Posterior vena cava (tissue), 2 donors: ENCODE data around the gene ABCF1. TPM values are rescaled to one million over a fixed set of nuclear protein-coding genes. Genes with fewer than 3 reads are reported as not detected.

Experiments used
- DNase-seq: peaks from one replicate; pipeline ENCODE4 v3.0.0-alpha.2; 2020; ENCODE audit warnings: low spot score
- intact Hi-C, 2 donors: fragments of 100-400 bp; cut with DNase I; formaldehyde crosslinking; loops; one replicate each; pipeline versions ENCODE4 v1.14.1 to v1.14.2; 2022 to 2023
- microRNA-seq, 2 donors: library from miRNA; unstranded; fragments of <30 nt; microRNA quantifications; one replicate each; pipeline ENCODE4 v1.2.0, GENCODE V29; 2020 to 2021; ENCODE audit warnings: borderline microRNAs expressed in 2 of 2
- total RNA-seq, 2 donors: library from RNA; stranded (reverse); fragmentation: NEBNext Ultra II Directional; extraction: Animal tissue kit (Norgen Biotek cat#: 25700); gene quantifications; one replicate each; pipeline ENCODE4 v1.2.1, GENCODE V29; 2021
- donor health status: DM: yes; HTN: yes; CAD: no.
- donor health status: DM: yes; HTN: yes; CAD: no.

Gene ABCF1
- total RNA-seq, 2 donors from 2014 or later, result 39.4 to 42.3 TPM

DNA sequence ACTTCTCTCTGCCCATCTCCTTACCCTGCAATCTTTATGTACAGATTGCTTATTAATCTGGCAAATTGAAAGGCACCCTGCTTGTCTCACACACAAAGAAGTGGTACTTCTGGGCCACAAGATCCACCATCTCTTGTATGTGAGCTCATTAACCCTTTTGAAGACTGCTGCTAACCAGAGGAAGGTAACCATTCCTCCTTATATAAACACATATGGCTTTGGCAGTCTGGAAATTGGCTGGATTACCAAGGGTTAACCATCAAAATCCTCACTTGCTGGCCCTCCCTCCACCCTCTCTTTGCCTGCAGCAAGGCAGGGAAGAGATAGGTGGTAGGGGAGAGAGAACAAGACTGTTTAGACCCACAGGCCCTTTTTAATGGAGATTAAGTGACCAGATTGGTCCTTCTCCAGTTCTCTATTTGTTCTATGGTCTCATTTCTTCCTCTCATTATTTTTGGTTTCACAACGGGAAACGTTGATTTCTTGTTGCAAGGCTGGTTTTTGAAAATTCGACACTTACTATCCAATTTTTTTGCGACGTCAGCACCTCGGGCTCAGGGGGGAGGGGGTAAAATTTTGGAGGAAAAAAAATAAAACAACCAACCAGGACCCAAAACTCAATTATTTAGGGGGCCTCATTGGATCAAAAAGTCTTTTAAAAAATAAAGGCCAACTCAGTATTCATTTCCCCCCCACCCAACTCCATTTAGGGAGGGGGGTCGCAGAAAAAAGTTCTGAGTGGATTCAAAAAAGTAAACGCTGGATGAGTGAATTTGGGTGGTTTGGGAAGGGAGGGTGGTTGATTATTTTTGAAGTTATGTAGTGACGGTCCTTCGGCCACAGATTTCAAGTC is 44.9 kb downstream of the ABCF1 start:
- DNase-seq, result peak; percentile 37
- intact Hi-C loops, result no loop called here

DNA sequence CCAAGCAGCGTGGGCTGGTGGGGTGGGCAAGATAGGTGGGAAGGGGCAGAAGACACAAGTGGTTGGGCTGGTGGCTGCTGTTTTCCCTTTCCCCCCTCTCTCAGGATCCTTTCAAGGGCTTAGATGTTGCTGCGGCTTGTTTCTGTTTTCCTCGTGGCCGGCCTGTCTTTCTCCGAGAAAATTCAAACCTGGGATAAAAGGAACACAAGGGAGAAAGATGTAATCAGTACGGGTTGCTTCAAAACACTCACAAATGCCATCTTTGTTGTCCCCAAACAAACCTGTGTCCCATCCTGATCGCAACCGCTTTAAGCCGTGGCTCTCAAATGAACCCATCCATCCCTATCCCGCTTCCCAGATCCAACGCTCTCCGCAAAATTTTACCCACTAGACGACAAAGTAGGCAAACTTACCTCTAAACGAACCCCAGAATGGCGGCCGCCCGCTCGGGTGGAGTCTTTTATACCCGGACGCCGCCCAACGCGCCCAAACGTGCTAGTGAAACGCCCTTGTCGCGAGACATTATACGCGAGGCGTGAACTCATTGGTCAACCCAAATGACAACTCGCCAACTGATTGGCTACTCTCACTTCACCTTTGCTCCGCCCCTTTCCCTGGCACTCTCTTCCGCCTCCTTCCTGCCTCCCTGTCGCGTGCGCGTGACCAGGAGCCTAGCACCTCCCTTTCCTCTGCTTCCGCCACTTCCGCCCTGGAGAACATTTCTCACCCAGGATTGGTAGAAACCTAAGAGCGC is 45.7 kb downstream of the ABCF1 start, which contains the start of gene PPP1R10:
Gene PPP1R10, minus strand, starts transcription at position 433 of the 754 bp plus-strand sequence. CDS start 7,299 bp downstream, outside the sequence.
- peak; percentile 99 for DNase-seq
- intact Hi-C loops, result no loop called here

DNA sequence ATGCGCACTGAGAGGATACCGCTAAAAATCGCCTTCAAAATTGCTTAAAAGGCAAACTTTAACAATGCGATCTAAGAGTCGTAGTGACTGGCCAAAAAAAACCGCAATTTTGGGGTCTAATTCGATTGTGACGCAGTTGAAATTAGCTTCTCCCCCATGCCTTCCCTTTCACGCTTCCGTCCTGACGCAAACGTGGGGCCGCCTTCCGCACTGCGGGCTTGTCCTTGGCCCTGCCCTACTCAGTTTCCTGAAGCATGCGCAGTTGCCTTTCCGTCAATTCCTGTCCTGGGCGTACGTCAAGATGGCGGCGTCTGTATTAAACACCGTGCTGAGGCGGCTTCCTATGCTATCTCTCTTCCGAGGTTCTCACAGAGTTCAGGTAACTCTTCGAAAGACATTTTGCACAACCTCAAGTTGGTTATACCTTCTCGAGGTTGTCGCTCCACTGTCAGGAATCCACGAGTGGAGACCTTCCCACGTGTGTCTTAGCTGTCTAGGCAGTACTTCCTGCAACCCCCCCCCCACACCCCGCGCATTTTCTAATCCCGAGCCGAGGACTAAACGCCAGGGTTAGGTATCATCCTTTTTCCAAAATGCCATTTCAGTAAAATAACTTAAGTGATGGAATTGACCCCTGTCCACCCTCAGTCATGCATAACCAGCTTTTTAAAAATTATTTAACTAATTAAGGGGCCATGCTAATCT is 46.5 kb downstream of the ABCF1 start, which contains the start of gene MRPS18B:
Gene MRPS18B, plus strand, starts transcription at position 276 of the 705 bp plus-strand sequence. Its CDS starts 26 bp downstream, at position 302.
- intact Hi-C loops, result no loop called here
- peak; percentile 99 for DNase-seq

DNA sequence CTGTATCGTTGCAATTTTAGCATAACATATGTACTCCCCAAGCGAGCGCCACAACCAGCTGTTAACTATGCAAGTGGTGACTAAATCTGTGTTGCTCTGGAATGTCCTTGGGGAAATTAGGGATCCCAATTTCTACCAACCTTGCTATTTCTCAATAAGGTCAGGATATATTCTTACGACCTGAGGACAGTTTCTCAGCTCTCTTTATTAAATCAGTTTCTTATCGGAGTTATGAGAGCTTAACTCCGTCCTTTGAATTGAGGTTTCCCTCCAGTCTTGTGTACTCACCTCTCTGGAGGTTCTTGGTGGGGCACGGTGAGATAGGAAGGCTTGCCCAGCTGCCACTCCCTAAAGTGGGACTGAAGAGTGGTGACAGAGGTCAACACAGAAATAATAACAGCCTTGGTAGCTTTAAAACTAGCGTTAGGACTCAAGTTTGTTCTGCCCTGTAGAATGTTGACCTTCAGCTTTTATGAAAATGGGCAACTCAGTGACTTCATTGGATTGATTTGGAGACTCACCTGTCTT is 47.1 kb downstream of the ABCF1 start:
- DNase-seq, result peak; percentile 42
- intact Hi-C loops, result no loop called here

DNA sequence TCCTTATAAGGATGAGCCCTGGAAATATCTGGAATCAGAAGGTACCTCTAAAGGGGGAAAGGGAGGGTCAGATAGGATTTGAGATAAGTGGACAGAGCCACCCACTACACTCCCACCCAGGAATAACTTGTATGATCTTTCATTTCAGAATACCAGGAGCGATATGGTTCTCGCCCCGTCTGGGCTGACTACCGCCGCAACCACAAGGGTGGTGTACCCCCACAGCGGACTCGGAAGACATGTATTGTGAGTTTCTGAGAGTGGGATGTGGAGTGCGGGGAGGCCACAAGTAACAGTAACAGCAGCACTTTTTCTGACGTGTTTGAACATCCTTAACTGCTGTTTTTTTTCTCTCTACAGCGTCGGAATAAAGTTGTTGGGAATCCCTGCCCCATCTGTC is 48.3 kb downstream of the ABCF1 start:
- intact Hi-C loops, result no loop called here
- DNase-seq, result peak; percentile 35

DNA sequence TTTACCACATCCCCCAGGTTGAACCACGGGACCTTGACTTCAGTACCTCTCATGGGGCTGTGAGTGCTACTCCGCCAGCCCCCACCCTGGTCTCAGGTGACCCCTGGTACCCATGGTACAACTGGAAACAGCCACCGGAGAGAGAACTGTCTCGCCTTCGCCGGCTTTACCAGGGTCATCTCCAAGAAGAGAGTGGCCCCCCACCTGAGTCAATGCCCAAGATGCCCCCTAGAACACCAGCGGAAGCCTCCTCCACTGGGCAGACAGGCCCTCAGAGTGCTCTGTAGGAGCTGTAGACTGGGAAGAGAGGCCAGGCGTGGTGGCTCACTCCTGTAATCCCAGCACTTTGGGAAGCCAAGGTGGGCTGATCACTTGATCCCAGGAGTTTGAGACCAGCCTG is 54.3 kb downstream of the ABCF1 start:
- intact Hi-C loops, result loop anchor here in 1 of 2 donors (10.0 kb wide), 1 partner anchor 99 kb away; the partner anchor contains the start of gene TUBB
- peak; percentile 37 for DNase-seq

DNA sequence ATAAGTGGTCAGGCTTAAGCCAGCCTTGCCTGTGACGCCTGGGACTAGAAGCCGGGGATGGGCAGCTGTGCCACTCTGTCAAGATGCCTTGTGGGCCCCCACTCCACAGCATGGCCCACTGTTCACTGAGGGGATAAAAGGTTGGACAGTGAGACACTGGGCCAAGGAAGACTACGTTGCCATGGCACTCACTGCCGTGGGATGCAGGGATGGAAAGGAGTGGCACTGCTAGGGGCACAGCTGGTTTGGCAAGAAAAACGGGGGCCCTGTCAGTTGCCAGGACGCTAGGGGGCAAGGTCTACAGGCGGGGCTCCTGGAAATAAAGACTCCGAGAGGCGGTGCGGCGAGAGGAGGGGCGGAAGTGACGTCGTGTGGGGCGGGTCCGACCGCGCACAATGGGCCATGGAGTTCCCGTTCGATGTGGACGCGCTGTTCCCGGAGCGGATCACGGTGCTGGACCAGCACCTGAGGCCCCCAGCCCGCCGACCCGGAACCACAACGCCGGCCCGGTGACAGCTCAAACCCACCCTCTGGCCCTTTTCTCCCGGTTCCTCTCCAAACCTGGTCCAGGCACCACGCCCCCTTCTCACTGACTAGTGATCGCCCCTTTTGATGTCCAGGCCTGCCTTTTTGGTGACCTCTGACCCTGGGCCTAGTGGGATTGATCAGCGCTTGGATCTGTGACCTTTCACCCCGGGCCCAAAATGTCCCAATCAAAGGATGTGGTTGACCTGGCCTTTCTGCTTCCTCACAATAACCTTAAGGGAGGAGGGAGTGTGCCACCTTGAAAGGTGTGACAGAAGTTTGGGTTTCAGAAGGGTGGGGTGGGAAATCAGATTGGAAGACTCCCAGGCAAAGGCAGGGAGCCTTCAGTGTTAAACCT is 55.5 kb downstream of the ABCF1 start, which contains the start of gene ATAT1:
Gene ATAT1, plus strand, starts transcription at position 391 of the 883 bp plus-strand sequence.
- intact Hi-C loops, result loop anchor here in 1 of 2 donors (10.0 kb wide), 1 partner anchor 98 kb away; the partner anchor contains the start of gene TUBB
- DNase-seq, result peak; percentile 97

DNA sequence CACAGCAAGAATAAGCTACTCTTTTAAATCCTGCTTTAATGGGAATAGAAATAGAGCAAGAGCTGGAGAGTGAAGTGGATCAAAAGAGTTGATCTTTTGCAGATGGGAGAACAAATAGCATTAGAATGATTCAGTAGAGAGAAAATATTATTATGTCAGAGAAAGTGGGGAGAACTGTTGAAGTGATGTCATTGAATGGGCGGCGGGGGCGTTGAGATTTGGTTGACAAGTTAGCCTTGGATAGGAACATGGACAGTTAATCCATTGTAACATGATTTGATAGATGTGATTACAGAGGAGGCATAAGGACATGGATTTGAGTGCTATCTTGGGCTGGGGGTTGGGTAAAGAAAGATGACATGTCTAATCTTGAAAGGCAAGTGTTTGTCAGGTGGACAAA is 64.6 kb downstream of the ABCF1 start:
- no peak for DNase-seq
- intact Hi-C loops, result no loop called here

DNA sequence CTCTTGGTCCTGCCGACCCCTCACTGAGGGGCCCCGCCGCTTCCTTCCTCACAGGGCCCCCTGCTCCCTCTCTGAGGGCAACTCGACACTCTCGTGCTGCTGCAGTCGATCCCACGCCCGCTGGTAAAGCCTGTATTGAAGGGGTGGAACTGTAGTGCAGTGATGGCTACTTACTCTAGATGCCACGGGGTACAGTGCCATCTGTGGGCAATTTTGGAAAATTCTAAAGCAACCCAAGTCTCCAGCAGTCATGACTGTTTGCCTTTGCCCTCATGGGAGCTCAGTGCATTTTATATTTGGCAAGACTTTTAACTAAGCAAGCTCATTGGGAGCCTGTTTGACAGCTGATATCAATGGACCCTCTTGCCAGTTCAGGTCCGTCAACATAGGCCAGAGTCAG is 69.2 kb downstream of the ABCF1 start:
- intact Hi-C loops, result no loop called here
- no peak for DNase-seq

DNA sequence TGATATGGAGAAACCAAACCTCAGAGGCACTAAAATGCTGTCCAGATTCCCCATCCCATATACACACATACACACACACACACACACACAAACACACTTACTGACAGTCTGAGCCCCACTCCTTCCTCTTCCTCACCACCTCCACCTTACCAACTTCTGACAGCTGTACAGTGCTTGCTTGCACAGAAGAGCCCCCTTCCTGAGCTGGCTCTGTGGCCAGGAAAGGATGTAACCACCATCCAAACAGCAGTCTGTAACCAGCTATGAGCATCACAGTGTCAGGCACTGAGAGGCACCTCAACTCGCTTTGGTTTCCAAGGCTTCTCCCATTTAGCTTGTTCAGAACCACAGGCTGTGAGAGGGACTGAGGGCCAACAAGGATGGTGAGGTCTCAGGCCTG is 69.8 kb downstream of the ABCF1 start:
- DNase-seq, result no peak
- intact Hi-C loops, result no loop called here

Small RNAs within 50 kb of the gene (microRNA-seq; reads per million reads assigned to microRNA genes)
- 55.1 to 76.8 reads per million in 2 donors for gene MIR877

Other genes with a start within 250 kb of the ABCF1 start
- gene TRIM39, start 244.5 kb upstream of the ABCF1 start, total RNA-seq, result 10 to 100 TPM; 10.1 to 12.1 TPM
- gene RPP21, start 226.3 kb upstream of the ABCF1 start, total RNA-seq, result 10 to 100 TPM; 27.9 to 30.0 TPM
- gene HLA-E, start 81.9 kb upstream of the ABCF1 start, total RNA-seq, result 100 to 1,000 TPM; 304 to 327 TPM
- gene GNL1, start 15.0 kb upstream of the ABCF1 start, total RNA-seq, result 10 to 100 TPM; 52.2 to 59.6 TPM
- 1 to 10 TPM; 5.4 to 8.3 TPM for gene PRR3, start 14.1 kb upstream of the ABCF1 start, total RNA-seq
- 10 to 100 TPM; 35.2 to 50.7 TPM for gene PPP1R10, start 45.8 kb downstream of the ABCF1 start, total RNA-seq
- gene MRPS18B, start 46.4 kb downstream of the ABCF1 start, total RNA-seq, result 10 to 100 TPM; 27.8 to 29.6 TPM
- gene ATAT1, start 55.4 kb downstream of the ABCF1 start, total RNA-seq, result 1 to 10 TPM; 5.2 to 7.2 TPM
- 10 to 100 TPM in 1 of 2 donors, 1 to 10 TPM in 1; 8.5 to 13.4 TPM for gene C6orf136, start 75.7 kb downstream of the ABCF1 start, total RNA-seq
- gene DHX16, start 101.6 kb downstream of the ABCF1 start, total RNA-seq, result 10 to 100 TPM; 17.6 to 22.5 TPM
- gene PPP1R18, start 115.2 kb downstream of the ABCF1 start, total RNA-seq, result 100 to 1,000 TPM in 1 of 2 donors, 10 to 100 TPM in 1; 70.0 to 111 TPM
- 10 to 100 TPM; 14.6 to 15.5 TPM for gene NRM, start 119.5 kb downstream of the ABCF1 start, total RNA-seq
- 10 to 100 TPM; 24.4 to 25.0 TPM for gene MDC1, start 145.8 kb downstream of the ABCF1 start, total RNA-seq
- 100 to 1,000 TPM; 342 to 378 TPM for gene TUBB, start 148.9 kb downstream of the ABCF1 start, total RNA-seq
- 100 to 1,000 TPM; 150 to 167 TPM for gene FLOT1, start 171.2 kb downstream of the ABCF1 start, total RNA-seq
- gene IER3, start 173.1 kb downstream of the ABCF1 start, total RNA-seq, result 10 to 100 TPM; 28.5 to 51.5 TPM